K562 (cell line): ENCODE results near the gene FRMD4B. TPM values are rescaled to one million over a fixed set of nuclear protein-coding genes. Genes with fewer than 3 reads are reported as not detected.

ENCODE experiments used
- ATAC-seq: fragments of 200-7000 bp; cut with Tn5 transposase; 3 replicates; pipeline ENCODE4 v1.9.1; 2020; ENCODE audit warnings: moderate library complexity
- BruUV-seq: library from RNA; stranded (reverse); fragments of 400-500 nt; replicated peaks from 2 replicates; lab custom pipeline; 2021; lab: Mats Ljungman, UMichigan
- CTCF ChIA-PET: fragments of 300-600 bp; formaldehyde crosslinking; extraction: SDS; loops from one replicate; lab custom pipeline; 2021; ENCODE audit warnings: low intra/inter-chr PET ratio; lab: Yijun Ruan, JAX
- POLR2A ChIA-PET: fragments of 300-600, 350-650 bp; sonication (Branson Sonifier 250); formaldehyde crosslinking; extraction: SDS; loops from one replicate; lab custom pipeline; 2021; ENCODE audit warnings: antibody characterized with exemption, inconsistent platforms; lab: Yijun Ruan, JAX
- DNase-seq, 4 experiments: peaks; one replicate each; pipeline versions ENCODE4 v3.0.0 to v3.0.0-alpha.2; 2011 to 2018; ENCODE audit warnings: low spot score in 3 of 4, mixed read lengths in 3 of 4; ENCODE audit errors: extremely low read depth in 1 of 4
- FAIRE-seq: peaks from 2 replicates; lab custom pipeline; 2011; peaks lifted over from hg19 to GRCh38; lab: Jason Lieb, UNC
- H2AFZ ChIP-seq: 2 replicates; pipeline ENCODE4 v1.6.0; 2011; ENCODE audit warnings: low read depth, low read length, control low read depth, inconsistent platforms
- H3K27ac ChIP-seq: fragments of 200-600 bp; 3 replicates; pipeline ENCODE4 v1.8.0; 2011; ENCODE audit warnings: low read depth, mild to moderate bottlenecking, control low read depth, inconsistent platforms, low read length, moderate library complexity, mixed read lengths; ENCODE audit errors: extremely low read depth
- H3K27me3 ChIP-seq, 2 experiments: fragments of 300-600 bp in 1 of 2; 2 replicates in 1 of 2; 3 replicates in 1 of 2; pipeline versions ENCODE4 v1.6.0 to v1.8.0; 2011; ENCODE audit warnings: inconsistent platforms in 2 of 2, low read length in 2 of 2, mild to moderate bottlenecking in 1 of 2, mixed read lengths in 1 of 2, moderate library complexity in 1 of 2; ENCODE audit not compliant: control insufficient read depth in 2 of 2, insufficient read depth in 2 of 2
- H3K36me3 ChIP-seq: fragments of 300-600 bp; 3 replicates; pipeline ENCODE4 v1.8.0; 2011; ENCODE audit warnings: mild to moderate bottlenecking, low read length, inconsistent platforms; ENCODE audit not compliant: control insufficient read depth, insufficient read depth
- H3K4me1 ChIP-seq, 2 experiments: fragments of 200-600 bp in 1 of 2; replicated peaks in 1 of 2; 2 replicates in 1 of 2; 3 replicates in 1 of 2; pipeline versions ENCODE4 v1.5.1 to v1.8.0; 2011; ENCODE audit warnings: inconsistent platforms in 2 of 2, low read length in 2 of 2, mild to moderate bottlenecking in 1 of 2, mixed read lengths in 1 of 2, moderate library complexity in 1 of 2; ENCODE audit not compliant: control insufficient read depth in 2 of 2, insufficient read depth in 2 of 2
- H3K4me2 ChIP-seq: 2 replicates; pipeline ENCODE4 v1.6.1; 2011; ENCODE audit warnings: low read length, control low read depth, inconsistent platforms, mixed read lengths; ENCODE audit not compliant: insufficient read depth
- H3K4me3 ChIP-seq: fragments of 200-600 bp; sonication (generic), shearing (Covaris generic); 2 replicates; pipeline ENCODE4 v1.5.1; 2016; ENCODE audit warnings: control low read depth, inconsistent platforms
- H3K79me2 ChIP-seq: fragments of 200-600 bp; 3 replicates; pipeline ENCODE4 v1.8.0; 2011; ENCODE audit warnings: low read length, inconsistent platforms; ENCODE audit not compliant: control insufficient read depth, insufficient read depth
- H3K9ac ChIP-seq, 2 experiments: 2 replicates each; pipeline versions ENCODE4 v1.6.0 to v1.6.1; 2011; ENCODE audit warnings: low read depth in 2 of 2, low read length in 2 of 2, control low read depth in 1 of 2, inconsistent platforms in 1 of 2, mild to moderate bottlenecking in 1 of 2, mixed read lengths in 1 of 2; ENCODE audit not compliant: insufficient read depth in 1 of 2
- H3K9me1 ChIP-seq: one replicate; pipeline ENCODE4 v1.6.0; 2011; ENCODE audit warnings: inconsistent platforms, mild to moderate bottlenecking, low read length, moderate library complexity; ENCODE audit not compliant: control insufficient read depth, insufficient read depth
- H3K9me3 ChIP-seq: replicated peaks from 2 replicates; pipeline ENCODE4 v1.5.1; 2011; ENCODE audit warnings: low read depth, low read length, inconsistent platforms; ENCODE audit not compliant: control insufficient read depth, insufficient read depth
- H4K20me1 ChIP-seq: replicated peaks from 2 replicates; pipeline ENCODE4 v1.6.1; 2011; ENCODE audit warnings: low read length, inconsistent platforms, mixed read lengths; ENCODE audit not compliant: control insufficient read depth, insufficient read depth
- ARNT ChIP-seq, 2 experiments: fragments of 450-650 bp; IDR thresholded peaks; 2 replicates each; pipeline ENCODE4 v1.6.1; 2016; ENCODE audit warnings: mild to moderate bottlenecking in 1 of 2
- FOXA1 ChIP-seq: fragments of 450-650 bp; IDR thresholded peaks from 2 replicates; pipeline ENCODE4 v1.6.1; 2016; ENCODE audit warnings: mild to moderate bottlenecking, borderline replicate concordance
- MTA2 ChIP-seq: fragments of 450-650 bp; IDR thresholded peaks from 2 replicates; pipeline ENCODE4 v1.6.1; 2016; ENCODE audit warnings: low read depth
- MYC ChIP-seq, 2 experiments: fragments of 250-450 bp in 1 of 2; sonication (Bioruptor Pico) in 1 of 2; IDR thresholded peaks; 2 replicates each; pipeline versions ENCODE4 v1.5.1 to v1.6.1; 2012 to 2021; ENCODE audit warnings: low read depth in 2 of 2, borderline replicate concordance in 1 of 2, improper control_type of control experiment in 1 of 2, low read length in 1 of 2, mild to moderate bottlenecking in 1 of 2, moderate library complexity in 1 of 2
- RBM39 ChIP-seq: fragments of 200-400 bp; formaldehyde crosslinking; optimal IDR thresholded peaks from 2 replicates; pipeline ENCODE3; 2018; ENCODE audit warnings: low read depth, low read length
- RUNX1 ChIP-seq: sonication (generic); IDR thresholded peaks from 2 replicates; pipeline ENCODE4 v1.6.1; 2016; ENCODE audit warnings: antibody characterized with exemption, low read depth
- SRSF9 ChIP-seq: fragments of 200-400 bp; formaldehyde crosslinking; IDR thresholded peaks from 2 replicates; pipeline ENCODE4 v1.6.1; 2017; ENCODE audit warnings: low read depth, low read length, borderline replicate concordance
- TOE1 ChIP-seq, 2 experiments: fragments of 450-650 bp in 1 of 2; sonication (generic) in 1 of 2; formaldehyde crosslinking in 1 of 2; IDR thresholded peaks; 2 replicates each; pipeline versions ENCODE4 v1.7.1 to v1.8.0; 2016 to 2022; ENCODE audit warnings: borderline replicate concordance in 2 of 2, mild to moderate bottlenecking in 2 of 2, antibody characterized with exemption in 1 of 2, inconsistent platforms in 1 of 2, low read depth in 1 of 2, missing genetic modification reagents in 1 of 2, moderate library complexity in 1 of 2
- WGBS: fragments of 100-300 bp; shearing (Covaris generic); methylation state at CpG from one replicate; pipeline ENCODE4 v1.1.6; 2016; ENCODE audit warnings: low coverage, mixed read lengths; ENCODE audit not compliant: insufficient coverage; ENCODE audit errors: missing lambda C conversion rate; 5-methylcytosine and 5-hydroxymethylcytosine counted together
- in situ Hi-C: fragments of 300-500 bp; cut with MboI; formaldehyde crosslinking; loops from 4 replicates; pipeline ENCODE4 v1.15.0; 2018; ENCODE audit warnings: inconsistent platforms, mixed read lengths
- intact Hi-C: fragments of 100-400 bp; cut with micrococcal nuclease; formaldehyde crosslinking; loops from 2 replicates; pipeline ENCODE4 v1.14.2; 2022
- polyA plus RNA-seq, 8 experiments: library from polyadenylated mRNA; depleted of rRNA in 4 of 8; stranded (reverse) in 5 of 8; unstranded in 3 of 8; fragments of >200 nt; fragmentation: Nextera tagmentation in 2 of 8; fragmentation: Illumina TruSeq in 1 of 8; extraction: Ambion mirVana in 2 of 8; extraction: Trizol in 1 of 8; gene quantifications; 2 replicates each; pipeline versions ENCODE4 v1.2.1 to v1.2.3, GENCODE V29; 2011 to 2014; ENCODE audit warnings: inconsistent platforms in 1 of 8, missing spikeins in 1 of 8
- total RNA-seq, 7 experiments: library from RNA; depleted of rRNA in 6 of 7; stranded (reverse); fragments of >200 nt in 6 of 7; fragmentation: Illumina TruSeq in 2 of 7; extraction: Trizol in 2 of 7; gene quantifications; 2 replicates each; pipeline versions ENCODE4 v1.2.1 to v1.2.3, GENCODE V29; 2011 to 2021; ENCODE audit warnings: low replicate concordance in 1 of 7
- TF ChIP-seq, protein P1 (sequence below): fragments of 450-650 bp; formaldehyde crosslinking; IDR thresholded peaks from 2 replicates; pipeline ENCODE4 v1.4.0; 2022; ENCODE audit warnings: missing genetic modification characterization
- TF ChIP-seq, protein P2 (sequence below): sonication (generic); formaldehyde crosslinking; IDR thresholded peaks from 2 replicates; pipeline ENCODE4 v1.8.0; 2023; ENCODE audit warnings: mild to moderate bottlenecking, missing genetic modification reagents
- TF ChIP-seq, protein P3 (sequence below): IDR thresholded peaks from 3 replicates; pipeline ENCODE4 v1.6.1; 2011; ENCODE audit warnings: borderline replicate concordance, mild to moderate bottlenecking, moderate library complexity; ENCODE audit not compliant: insufficient read length; ENCODE audit errors: extremely low read depth
- TF ChIP-seq, protein P4 (sequence below): fragments of 450-650 bp; conservative IDR thresholded peaks from 2 replicates; pipeline ENCODE4 v1.6.1; 2016; ENCODE audit warnings: missing genetic modification characterization, low read depth, mild to moderate bottlenecking, missing compliant biosample characterization, moderate library complexity

Gene FRMD4B
- total and polyA plus RNA-seq, 9 of the 15 experiments (the other 6 are each of a cell fraction or from before 2014, with no cell fraction given), result 0.03 to 0.09 (median 0.04) TPM; not detected in 3

DNA sequence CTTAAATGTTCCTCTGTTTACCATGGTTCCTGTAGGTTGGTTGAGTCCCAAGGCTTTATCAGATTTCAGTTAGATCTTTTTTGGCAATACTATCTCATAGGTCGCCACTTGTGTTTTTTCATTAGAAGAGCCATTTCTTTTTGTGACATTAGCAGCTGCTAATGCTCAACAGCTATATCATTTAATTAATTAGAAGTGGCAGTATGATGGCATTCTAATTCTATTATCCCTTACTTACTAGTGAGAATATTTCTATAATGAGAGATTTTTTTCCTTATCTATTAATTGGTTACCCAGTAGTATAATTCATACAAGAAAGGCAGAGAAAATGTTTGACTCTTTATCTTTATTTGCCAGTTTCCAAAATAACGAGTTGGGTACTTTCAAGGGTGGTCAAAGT lies 25.2 kb downstream of the FRMD4B start:
- H3K27ac ChIP-seq, result no peak overlapping the region
- in situ Hi-C loops, result no loop called here
- H4K20me1 ChIP-seq, result no peaks in the 10 kb centered on the region
- no peaks in the 10 kb centered on the region for H3K36me3 ChIP-seq
- DNase-seq, result no peak
- no peak overlapping the region for H3K9ac ChIP-seq
- 0% methylated on average over 2 of the region's 2 CpGs for WGBS
- no peaks in the 10 kb centered on the region for H3K4me1 ChIP-seq
- ATAC-seq, result no peak
- H3K4me3 ChIP-seq, result no peak overlapping the region
- FAIRE-seq, result no peak
- H3K4me2 ChIP-seq, result no peak overlapping the region
- POLR2A ChIA-PET, result interaction anchor here (0.7 kb wide), 2 partner anchors 14 to 166 kb away, joined by 3 to 4 read pairs; no protein-coding TSS in a partner anchor
- no peaks in the 10 kb centered on the region for H3K9me3 ChIP-seq
- BruUV-seq, result no TSS peak
- CTCF ChIA-PET, result no interaction called here
- intact Hi-C loops, result no loop called here
- no peak overlapping the region for H2AFZ ChIP-seq
- no peaks in the 10 kb centered on the region for H3K9me1 ChIP-seq
- peaks cover 0 to 4% of the 10 kb centered on the region in 2 experiments; a peak in 2 of 5 replicates for H3K27me3 ChIP-seq
- no peaks in the 10 kb centered on the region for H3K79me2 ChIP-seq
- TF ChIP-seq, protein P1, sequence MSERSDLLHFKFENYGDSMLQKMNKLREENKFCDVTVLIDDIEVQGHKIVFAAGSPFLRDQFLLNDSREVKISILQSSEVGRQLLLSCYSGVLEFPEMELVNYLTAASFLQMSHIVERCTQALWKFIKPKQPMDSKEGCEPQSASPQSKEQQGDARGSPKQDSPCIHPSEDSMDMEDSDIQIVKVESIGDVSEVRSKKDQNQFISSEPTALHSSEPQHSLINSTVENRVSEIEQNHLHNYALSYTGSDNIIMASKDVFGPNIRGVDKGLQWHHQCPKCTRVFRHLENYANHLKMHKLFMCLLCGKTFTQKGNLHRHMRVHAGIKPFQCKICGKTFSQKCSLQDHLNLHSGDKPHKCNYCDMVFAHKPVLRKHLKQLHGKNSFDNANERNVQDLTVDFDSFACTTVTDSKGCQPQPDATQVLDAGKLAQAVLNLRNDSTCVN (CRISPR knock-in tag), result no peak
- TF ChIP-seq, protein P2, sequence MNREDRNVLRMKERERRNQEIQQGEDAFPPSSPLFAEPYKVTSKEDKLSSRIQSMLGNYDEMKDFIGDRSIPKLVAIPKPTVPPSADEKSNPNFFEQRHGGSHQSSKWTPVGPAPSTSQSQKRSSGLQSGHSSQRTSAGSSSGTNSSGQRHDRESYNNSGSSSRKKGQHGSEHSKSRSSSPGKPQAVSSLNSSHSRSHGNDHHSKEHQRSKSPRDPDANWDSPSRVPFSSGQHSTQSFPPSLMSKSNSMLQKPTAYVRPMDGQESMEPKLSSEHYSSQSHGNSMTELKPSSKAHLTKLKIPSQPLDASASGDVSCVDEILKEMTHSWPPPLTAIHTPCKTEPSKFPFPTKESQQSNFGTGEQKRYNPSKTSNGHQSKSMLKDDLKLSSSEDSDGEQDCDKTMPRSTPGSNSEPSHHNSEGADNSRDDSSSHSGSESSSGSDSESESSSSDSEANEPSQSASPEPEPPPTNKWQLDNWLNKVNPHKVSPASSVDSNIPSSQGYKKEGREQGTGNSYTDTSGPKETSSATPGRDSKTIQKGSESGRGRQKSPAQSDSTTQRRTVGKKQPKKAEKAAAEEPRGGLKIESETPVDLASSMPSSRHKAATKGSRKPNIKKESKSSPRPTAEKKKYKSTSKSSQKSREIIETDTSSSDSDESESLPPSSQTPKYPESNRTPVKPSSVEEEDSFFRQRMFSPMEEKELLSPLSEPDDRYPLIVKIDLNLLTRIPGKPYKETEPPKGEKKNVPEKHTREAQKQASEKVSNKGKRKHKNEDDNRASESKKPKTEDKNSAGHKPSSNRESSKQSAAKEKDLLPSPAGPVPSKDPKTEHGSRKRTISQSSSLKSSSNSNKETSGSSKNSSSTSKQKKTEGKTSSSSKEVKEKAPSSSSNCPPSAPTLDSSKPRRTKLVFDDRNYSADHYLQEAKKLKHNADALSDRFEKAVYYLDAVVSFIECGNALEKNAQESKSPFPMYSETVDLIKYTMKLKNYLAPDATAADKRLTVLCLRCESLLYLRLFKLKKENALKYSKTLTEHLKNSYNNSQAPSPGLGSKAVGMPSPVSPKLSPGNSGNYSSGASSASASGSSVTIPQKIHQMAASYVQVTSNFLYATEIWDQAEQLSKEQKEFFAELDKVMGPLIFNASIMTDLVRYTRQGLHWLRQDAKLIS (CRISPR knock-in tag), result no peak
- TF ChIP-seq ARNT (IDR thresholded peaks at IDR 0.05) (no peak), RUNX1 (no peak), MTA2 (no peak), RBM39 (no peak), FOXA1 (no peak), TOE1 (IDR thresholded peaks at IDR 0.05; ENCODE audit: borderline replicate concordance) (no peak), TOE1 (CRISPR knock-in tag; IDR thresholded peaks at IDR 0.05; ENCODE audit: borderline replicate concordance, low read depth) (no peak), SRSF9 (no peak), MYC (IDR thresholded peaks at IDR 0.05; ENCODE audit: low read depth, low read length) (no peak), MYC (CRISPR knock-in tag; IDR thresholded peaks at IDR 0.05; ENCODE audit: borderline replicate concordance, low read depth) (no peak)
- TF ChIP-seq, protein P3, sequence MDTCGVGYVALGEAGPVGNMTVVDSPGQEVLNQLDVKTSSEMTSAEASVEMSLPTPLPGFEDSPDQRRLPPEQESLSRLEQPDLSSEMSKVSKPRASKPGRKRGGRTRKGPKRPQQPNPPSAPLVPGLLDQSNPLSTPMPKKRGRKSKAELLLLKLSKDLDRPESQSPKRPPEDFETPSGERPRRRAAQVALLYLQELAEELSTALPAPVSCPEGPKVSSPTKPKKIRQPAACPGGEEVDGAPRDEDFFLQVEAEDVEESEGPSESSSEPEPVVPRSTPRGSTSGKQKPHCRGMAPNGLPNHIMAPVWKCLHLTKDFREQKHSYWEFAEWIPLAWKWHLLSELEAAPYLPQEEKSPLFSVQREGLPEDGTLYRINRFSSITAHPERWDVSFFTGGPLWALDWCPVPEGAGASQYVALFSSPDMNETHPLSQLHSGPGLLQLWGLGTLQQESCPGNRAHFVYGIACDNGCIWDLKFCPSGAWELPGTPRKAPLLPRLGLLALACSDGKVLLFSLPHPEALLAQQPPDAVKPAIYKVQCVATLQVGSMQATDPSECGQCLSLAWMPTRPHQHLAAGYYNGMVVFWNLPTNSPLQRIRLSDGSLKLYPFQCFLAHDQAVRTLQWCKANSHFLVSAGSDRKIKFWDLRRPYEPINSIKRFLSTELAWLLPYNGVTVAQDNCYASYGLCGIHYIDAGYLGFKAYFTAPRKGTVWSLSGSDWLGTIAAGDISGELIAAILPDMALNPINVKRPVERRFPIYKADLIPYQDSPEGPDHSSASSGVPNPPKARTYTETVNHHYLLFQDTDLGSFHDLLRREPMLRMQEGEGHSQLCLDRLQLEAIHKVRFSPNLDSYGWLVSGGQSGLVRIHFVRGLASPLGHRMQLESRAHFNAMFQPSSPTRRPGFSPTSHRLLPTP, result no peak
- TF ChIP-seq, protein P4, sequence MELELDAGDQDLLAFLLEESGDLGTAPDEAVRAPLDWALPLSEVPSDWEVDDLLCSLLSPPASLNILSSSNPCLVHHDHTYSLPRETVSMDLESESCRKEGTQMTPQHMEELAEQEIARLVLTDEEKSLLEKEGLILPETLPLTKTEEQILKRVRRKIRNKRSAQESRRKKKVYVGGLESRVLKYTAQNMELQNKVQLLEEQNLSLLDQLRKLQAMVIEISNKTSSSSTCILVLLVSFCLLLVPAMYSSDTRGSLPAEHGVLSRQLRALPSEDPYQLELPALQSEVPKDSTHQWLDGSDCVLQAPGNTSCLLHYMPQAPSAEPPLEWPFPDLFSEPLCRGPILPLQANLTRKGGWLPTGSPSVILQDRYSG (tag), result no peak
